Embryonic facial prominence (tissue), 1 donor: ENCODE measurements around the gene IBA57.
"Not testable (repeated sequence)": the region's sequence is repeated elsewhere in the genome, so short reads cannot be mapped to it uniquely, and the experiment has no call there.

ENCODE experiments used
- DNase-seq: peaks from one replicate; pipeline ENCODE4 v3.0.0-alpha.2; 2016; ENCODE audit errors: extremely low spot score

IBA57 gene

GRCh38 chr1:228226956-228227791 is 61.6 kb downstream of the IBA57 start:
- DNase-seq, result no peak

GRCh38 chr1:228228147-228228546 is 62.5 kb downstream of the IBA57 start:
- not testable (repeated sequence) for DNase-seq

DNA sequence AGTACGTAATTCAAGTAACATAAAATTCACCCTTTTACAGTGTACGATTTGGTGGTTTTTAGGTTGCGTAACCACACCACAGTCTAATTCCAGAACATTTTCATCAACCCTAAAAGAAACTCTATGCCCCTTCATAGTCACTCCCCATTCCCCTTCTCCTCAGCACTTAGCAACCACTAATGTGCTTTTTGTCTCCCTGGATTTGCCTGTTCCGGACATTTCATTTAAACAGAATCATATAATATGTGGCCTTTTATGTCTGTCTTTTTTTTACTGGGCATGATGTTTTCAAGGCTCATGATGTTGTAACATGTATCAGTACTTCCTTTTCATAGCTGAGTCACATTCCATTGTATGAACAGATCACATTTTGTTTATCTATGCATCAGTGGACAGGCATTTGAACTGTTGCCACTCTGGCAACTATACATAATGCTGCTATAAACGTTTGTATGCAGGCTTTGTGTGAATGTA is 63.0 kb downstream of the IBA57 start:
- no peak for DNase-seq

GRCh38 chr1:228231189-228231588 is 65.6 kb downstream of the IBA57 start:
- DNase-seq, result no peak
